Lower leg skin (tissue), 3 donors: ENCODE measurements around the gene REEP5.

Experiments used
- CTCF ChIP-seq, 3 donors: fragments of 450-650 bp; IDR thresholded peaks; one replicate each; pipeline ENCODE4 v1.5.1; 2016; ENCODE audit warnings: antibody characterized with exemption in 3 of 3, mild to moderate bottlenecking in 3 of 3, moderate library complexity in 2 of 3
- POLR2A ChIP-seq, 2 donors: fragments of 450-650 bp; IDR thresholded peaks; one replicate each; pipeline ENCODE4 v1.6.1; 2016 to 2017; ENCODE audit warnings: antibody characterized with exemption in 2 of 2, mild to moderate bottlenecking in 1 of 2, moderate library complexity in 1 of 2

- TF ChIP-seq POLR2A (IDR thresholded peaks at IDR 0.05) (no peak), CTCF (IDR thresholded peaks at IDR 0.05) (no peak)
Measured at GRCh38 chr5:112918679-112919078, 3.3 kb downstream of the REEP5 start.
